A549 treated with AZD2906 at 1 μM for 4 hours (cell line): Measurements from ENCODE around the gene RAVER1. TPM values are rescaled to one million over a fixed set of nuclear protein-coding genes. Genes with fewer than 3 reads are reported as not detected.

ENCODE experiments used
- total RNA-seq: library from RNA; stranded (reverse); fragments of 200-300 nt; extraction: Qiagen RNA extraction; gene quantifications from 5 replicates; pipeline ENCODE4 v1.2.3, GENCODE V29; 2022

Gene RAVER1, protein sequence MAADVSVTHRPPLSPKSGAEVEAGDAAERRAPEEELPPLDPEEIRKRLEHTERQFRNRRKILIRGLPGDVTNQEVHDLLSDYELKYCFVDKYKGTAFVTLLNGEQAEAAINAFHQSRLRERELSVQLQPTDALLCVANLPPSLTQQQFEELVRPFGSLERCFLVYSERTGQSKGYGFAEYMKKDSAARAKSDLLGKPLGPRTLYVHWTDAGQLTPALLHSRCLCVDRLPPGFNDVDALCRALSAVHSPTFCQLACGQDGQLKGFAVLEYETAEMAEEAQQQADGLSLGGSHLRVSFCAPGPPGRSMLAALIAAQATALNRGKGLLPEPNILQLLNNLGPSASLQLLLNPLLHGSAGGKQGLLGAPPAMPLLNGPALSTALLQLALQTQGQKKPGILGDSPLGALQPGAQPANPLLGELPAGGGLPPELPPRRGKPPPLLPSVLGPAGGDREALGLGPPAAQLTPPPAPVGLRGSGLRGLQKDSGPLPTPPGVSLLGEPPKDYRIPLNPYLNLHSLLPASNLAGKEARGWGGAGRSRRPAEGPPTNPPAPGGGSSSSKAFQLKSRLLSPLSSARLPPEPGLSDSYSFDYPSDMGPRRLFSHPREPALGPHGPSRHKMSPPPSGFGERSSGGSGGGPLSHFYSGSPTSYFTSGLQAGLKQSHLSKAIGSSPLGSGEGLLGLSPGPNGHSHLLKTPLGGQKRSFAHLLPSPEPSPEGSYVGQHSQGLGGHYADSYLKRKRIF
- 22.9 to 30.6 TPM (median 28.8 TPM) in 5 replicates for total RNA-seq

GRCh38 chr19:10332965-10333757 lies at the start of gene RAVER1:
Gene RAVER1 (minus strand): TSS chr19:10333529. CDS start chr19:10333507, 22 bp downstream.

DNA sequence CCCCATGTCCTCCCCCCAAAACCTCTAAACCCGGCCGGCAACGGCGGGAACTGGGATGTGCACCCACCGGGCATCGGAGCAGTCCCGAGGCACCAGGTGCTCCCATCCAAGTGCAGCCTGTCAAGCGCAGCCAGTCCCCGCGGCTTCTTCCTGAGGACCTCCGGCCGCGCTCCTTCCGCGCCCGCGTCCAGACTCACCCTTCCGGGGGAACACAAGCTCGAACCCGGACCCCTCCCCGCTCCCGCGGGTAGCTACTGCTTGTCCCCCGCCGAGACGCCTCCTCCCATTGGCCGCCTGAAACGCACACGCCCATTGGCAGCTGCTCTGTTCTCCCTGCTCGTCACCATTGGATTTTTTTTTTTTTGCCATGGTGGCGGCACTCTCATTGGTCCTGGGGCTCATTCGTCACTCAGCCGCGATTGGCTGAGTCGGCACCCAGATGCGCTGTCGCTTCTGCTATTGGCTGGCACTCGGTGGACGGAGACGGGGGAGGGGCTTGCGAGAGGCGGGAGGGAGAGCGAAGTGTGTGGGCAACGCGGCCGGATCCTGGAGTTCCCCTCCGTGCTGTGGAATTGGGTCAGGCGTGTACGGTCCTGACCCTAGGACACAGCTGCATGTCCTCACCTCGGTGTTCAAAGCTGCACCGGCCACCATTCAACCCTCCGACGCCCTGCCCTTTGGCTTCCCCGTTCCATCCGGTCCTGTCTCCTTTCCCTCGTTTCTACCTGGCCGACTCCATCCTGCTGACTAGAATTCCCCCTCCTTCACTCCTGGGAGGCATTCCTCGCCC lies 47.2 kb upstream of the RAVER1 start, which contains the start of gene TYK2:
Gene TYK2 (minus strand): TSS at position 260 of the 790 bp plus-strand sequence. CDS start 2,166 bp downstream, outside the sequence.

GRCh38 chr19:10339380-10339960 lies 6.1 kb upstream of the RAVER1 start, which contains the start of gene ICAM3:
Gene ICAM3 (minus strand): TSS chr19:10339624. CDS start chr19:10339614, 10 bp downstream.

GRCh38 chr19:10315335-10316214 lies 17.8 kb downstream of the RAVER1 start, which contains the start of gene FDX2:
Gene FDX2 (minus strand): TSS chr19:10316015. CDS start chr19:10315996, 19 bp downstream.

DNA sequence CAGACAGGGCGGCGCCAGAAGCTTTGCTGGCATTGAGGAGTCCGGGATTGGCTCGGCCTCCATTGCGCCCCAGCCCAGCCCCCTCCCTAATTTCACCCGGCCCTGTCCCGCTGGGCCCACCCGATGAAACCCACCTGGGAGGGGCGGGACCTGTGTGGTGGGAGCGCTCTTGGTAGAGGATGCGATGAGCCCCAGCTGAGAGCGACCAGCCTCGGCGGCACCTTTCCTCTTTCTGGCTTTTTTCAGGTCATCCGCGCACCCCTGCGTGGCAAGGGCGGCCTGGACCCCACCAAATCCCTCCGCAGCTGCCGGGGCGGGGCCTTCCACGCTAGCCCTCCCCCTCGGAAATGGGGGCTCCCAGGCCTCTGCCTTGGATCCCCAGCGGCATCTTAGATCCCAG lies 23.9 kb downstream of the RAVER1 start, which contains the start of gene ZGLP1:
Gene ZGLP1 (minus strand): TSS at position 393 of the 400 bp plus-strand sequence.

DNA sequence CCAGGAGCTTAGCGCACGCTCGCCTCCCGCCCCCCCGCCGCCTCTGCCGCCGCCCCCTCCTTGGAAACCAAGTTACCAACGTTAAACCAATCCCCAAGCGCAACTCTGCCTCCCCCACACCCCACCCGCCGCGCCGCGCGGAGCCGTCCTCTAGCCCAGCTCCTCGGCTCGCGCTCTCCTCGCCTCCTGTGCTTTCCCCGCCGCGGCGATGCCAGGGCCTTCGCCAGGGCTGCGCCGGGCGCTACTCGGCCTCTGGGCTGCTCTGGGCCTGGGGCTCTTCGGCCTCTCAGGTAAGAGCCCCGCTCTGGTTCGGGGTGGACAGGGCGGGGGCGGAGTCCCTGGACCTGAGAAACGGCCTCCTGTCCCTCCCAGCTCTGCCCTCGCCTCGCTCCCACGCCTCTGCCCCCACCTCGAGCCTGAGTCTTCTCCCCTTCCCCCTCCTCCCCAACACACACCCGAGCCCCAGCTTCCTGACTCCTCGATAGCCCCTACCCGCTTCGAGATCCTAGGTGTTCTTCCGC lies 43.4 kb downstream of the RAVER1 start, which contains the start of gene ICAM5:
Gene ICAM5 (plus strand): TSS at position 117 of the 521 bp plus-strand sequence. CDS start 92 bp downstream, at position 209.

DNA sequence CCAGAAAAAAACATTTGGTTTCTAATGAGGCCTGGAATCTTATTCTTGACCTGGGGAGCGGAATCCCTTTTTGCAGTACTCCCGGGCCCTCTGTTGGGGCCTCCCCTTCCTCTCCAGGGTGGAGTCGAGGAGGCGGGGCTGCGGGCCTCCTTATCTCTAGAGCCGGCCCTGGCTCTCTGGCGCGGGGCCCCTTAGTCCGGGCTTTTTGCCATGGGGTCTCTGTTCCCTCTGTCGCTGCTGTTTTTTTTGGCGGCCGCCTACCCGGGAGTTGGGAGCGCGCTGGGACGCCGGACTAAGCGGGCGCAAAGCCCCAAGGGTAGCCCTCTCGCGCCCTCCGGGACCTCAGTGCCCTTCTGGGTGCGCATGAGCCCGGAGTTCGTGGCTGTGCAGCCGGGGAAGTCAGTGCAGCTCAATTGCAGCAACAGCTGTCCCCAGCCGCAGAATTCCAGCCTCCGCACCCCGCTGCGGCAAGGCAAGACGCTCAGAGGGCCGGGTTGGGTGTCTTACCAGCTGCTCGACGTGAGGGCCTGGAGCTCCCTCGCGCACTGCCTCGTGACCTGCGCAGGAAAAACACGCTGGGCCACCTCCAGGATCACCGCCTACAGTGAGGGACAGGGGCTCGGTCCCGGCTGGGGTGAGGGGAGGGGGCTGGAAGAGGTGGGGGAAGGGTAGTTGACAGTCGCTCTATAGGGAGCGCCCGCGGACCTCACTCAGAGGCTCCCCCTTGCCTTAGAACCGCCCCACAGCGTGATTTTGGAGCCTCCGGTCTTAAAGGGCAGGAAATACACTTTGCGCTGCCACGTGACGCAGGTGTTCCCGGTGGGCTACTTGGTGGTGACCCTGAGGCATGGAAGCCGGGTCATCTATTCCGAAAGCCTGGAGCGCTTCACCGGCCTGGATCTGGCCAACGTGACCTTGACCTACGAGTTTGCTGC lies 46.3 kb downstream of the RAVER1 start, which contains the start of gene ICAM4:
Gene ICAM4 (plus strand): TSS at position 153 of the 935 bp plus-strand sequence. CDS start 58 bp downstream, at position 211.

DNA sequence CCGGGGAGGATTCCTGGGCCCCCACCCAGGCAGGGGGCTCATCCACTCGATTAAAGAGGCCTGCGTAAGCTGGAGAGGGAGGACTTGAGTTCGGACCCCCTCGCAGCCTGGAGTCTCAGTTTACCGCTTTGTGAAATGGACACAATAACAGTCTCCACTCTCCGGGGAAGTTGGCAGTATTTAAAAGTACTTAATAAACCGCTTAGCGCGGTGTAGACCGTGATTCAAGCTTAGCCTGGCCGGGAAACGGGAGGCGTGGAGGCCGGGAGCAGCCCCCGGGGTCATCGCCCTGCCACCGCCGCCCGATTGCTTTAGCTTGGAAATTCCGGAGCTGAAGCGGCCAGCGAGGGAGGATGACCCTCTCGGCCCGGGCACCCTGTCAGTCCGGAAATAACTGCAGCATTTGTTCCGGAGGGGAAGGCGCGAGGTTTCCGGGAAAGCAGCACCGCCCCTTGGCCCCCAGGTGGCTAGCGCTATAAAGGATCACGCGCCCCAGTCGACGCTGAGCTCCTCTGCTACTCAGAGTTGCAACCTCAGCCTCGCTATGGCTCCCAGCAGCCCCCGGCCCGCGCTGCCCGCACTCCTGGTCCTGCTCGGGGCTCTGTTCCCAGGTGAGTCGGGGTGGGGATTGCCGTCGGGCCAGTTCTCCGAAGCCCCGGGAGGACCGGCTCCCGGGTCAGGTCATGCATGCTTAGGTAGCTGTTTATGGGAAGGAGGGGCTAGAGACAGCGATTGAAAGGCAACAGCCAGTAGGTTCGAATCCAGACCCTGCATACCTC lies 62.5 kb downstream of the RAVER1 start, which contains the start of gene ICAM1:
Gene ICAM1 (plus strand): TSS at position 505 of the 779 bp plus-strand sequence. CDS start 40 bp downstream, at position 545.

Other genes with a start within 250 kb of the RAVER1 start
- gene SHFL, start 247.2 kb downstream of the RAVER1 start, total RNA-seq, result 6.6 to 7.5 TPM (median 7.3 TPM) in 5 replicates
- 0.05 to 0.10 TPM (median 0.08 TPM) in 5 replicates for gene ANGPTL6, start 230.9 kb downstream of the RAVER1 start, total RNA-seq
- gene PPAN, start 227.2 kb downstream of the RAVER1 start, total RNA-seq, result 38.9 to 56.7 TPM (median 51.1 TPM) in 5 replicates
- gene P2RY11, start 221.8 kb downstream of the RAVER1 start, total RNA-seq, result 5.2 to 12.0 TPM (median 7.1 TPM) in 5 replicates
- gene EIF3G, start 213.6 kb downstream of the RAVER1 start, total RNA-seq, result 151 to 180 TPM (median 165 TPM) in 5 replicates
- gene DNMT1, start 138.6 kb downstream of the RAVER1 start, total RNA-seq, result 52.4 to 61.5 TPM (median 57.3 TPM) in 5 replicates
- gene S1PR2, start 102.2 kb downstream of the RAVER1 start, total RNA-seq, result 0.38 to 1.1 TPM (median 0.68 TPM) in 5 replicates
- gene MRPL4, start 81.3 kb downstream of the RAVER1 start, total RNA-seq, result 53.8 to 80.9 TPM (median 73.2 TPM) in 5 replicates
- 2.5 to 5.4 TPM (median 3.9 TPM) in 5 replicates for gene ICAM1, start 62.4 kb downstream of the RAVER1 start, total RNA-seq
- gene ICAM4, start 46.6 kb downstream of the RAVER1 start, total RNA-seq, result 0.08 to 0.12 TPM (median 0.11 TPM) in 4 of 5 replicates, not detected in the other
- 0.58 to 1.0 TPM (median 0.84 TPM) in 5 replicates for gene ICAM5, start 43.6 kb downstream of the RAVER1 start, total RNA-seq
- gene ZGLP1, start 23.7 kb downstream of the RAVER1 start, total RNA-seq, result 0.79 to 2.7 TPM (median 1.7 TPM) in 5 replicates
- 17.5 to 35.4 TPM (median 33.0 TPM) in 5 replicates for gene FDX2, start 17.5 kb downstream of the RAVER1 start, total RNA-seq
- gene ICAM3, start 6.1 kb upstream of the RAVER1 start, total RNA-seq, result 6.2 to 9.8 TPM (median 8.2 TPM) in 5 replicates
- 28.2 to 42.9 TPM (median 38.1 TPM) in 5 replicates for gene TYK2, start 47.0 kb upstream of the RAVER1 start, total RNA-seq
- gene CDC37, start 70.0 kb upstream of the RAVER1 start, total RNA-seq, result 154 to 196 TPM (median 180 TPM) in 5 replicates
- 3.8 to 4.7 TPM (median 4.1 TPM) in 5 replicates for gene PDE4A, start 87.0 kb upstream of the RAVER1 start, total RNA-seq
- gene KEAP1, start 169.8 kb upstream of the RAVER1 start, total RNA-seq, result 47.1 to 61.8 TPM (median 52.3 TPM) in 5 replicates
- gene S1PR5, start 183.9 kb upstream of the RAVER1 start, total RNA-seq, result 0.97 to 1.5 TPM (median 1.4 TPM) in 5 replicates
- 16.5 to 23.2 TPM (median 21.6 TPM) in 5 replicates for gene ATG4D, start 210.4 kb upstream of the RAVER1 start, total RNA-seq
- gene KRI1, start 232.5 kb upstream of the RAVER1 start, total RNA-seq, result 13.5 to 16.6 TPM (median 15.2 TPM) in 5 replicates
- 4.4 to 7.4 TPM (median 5.7 TPM) in 5 replicates for gene CDKN2D, start 235.4 kb upstream of the RAVER1 start, total RNA-seq